Measurements from ENCODE around the gene KCNK1.

KCNK1 gene

DNA sequence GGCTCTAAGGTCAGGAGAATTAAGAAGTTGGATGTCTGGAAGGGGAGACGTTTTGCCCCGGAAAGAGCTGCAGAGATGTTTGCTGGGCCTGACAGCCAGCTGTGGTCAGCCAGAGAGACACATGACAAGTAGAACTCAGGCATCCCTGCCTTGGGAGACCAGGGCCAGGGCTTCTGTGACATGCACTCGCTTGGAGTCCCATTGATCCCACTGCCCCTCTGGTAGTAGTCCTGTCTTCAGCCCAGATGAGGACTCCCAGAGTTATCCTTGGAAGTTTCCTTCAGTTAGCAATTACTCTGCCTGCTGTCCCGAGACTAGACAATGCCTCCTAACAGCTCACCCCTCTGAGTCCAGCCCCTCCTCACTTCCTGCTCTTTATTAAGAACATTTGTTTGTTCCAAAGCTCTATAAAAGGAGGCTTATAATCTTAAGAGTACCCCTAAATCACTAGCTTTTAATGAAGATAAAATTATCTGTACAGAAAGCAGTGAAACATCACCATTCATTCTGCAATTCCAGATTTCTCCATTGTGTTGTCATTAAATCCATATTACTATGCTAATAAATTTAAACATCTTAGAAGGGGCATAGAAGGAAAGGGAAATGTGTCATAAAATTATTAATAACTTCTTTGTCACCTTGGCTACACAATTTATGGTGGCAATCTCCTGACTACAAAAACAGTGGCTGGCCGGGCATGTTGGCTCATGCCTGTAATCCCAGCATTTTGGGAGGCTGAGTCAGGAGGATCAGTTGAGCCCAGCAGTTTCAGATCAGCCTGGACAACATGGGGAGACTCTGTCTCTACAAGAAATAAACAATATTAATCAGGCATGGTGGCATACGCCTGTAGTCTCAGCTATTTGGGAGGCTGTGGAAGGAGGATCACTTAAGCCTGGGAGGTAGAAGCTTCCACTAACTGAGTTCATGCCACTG is 94.2 kb downstream of the KCNK1 start:
- DNase-seq: no peak

DNA sequence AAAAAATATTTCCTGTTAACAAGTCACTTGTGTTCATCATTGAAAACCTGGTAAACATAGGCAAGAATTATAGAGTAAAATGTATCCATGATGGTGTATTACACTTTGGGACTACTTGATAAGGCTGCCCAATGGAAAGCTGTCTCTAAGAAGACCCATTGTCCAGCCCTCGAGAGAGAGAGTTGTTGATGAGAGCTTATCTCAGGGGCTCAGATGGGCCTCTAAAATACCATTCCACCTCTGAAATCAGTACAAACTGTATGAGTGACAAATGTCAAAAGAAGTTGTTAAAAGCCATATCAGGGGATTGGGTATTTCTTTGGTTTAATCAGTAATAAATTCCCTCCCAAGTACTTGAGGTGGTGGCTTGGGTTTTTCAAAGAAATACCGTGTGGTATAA is 96.1 kb downstream of the KCNK1 start:
- DNase-seq: no peak

DNA sequence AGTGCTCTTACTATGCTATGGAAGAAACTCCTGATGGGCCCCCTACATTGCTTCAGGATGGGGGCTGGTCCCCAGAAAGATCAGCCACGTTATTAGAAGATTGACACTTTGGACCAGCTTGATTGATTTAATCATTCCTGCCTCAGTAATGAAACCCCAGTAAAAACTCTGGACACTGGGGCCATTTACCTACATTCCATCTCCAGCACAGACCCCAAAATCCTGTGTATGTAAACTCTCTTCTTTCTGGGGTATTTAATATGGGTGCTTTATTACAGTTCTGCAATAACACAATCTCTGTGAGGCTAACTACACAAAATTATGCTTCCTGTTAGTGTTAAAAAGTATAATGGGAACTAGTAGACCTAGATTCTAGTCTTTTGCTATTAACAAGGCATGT is 96.6 kb downstream of the KCNK1 start:
- no peak for DNase-seq

DNA sequence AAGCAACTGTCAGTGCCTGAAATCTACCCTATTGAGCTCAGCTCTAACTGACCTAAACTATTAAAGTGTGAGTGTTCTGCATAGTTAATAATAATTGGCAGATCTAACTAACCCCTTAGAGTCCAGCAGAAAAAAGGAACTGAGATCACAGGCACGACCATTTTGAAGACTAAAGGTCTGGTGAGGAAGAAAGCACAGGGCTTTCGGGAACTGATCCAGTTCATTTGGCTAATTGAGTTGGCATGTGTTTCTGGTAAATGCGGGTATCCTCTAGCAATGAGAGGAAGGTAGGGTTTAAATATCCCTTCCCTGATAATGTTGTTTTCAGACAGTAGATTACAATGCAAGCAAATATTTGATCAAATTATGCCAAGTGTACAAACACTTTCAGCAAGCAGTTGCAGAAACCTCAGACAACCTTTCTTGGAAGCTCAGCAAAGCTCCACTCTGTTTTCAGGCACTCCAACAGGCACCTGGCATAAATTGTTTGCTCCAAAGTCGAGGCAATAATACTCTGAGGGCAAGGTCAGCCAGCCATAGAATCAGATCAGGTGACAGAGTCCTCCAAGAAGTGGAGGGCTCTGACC is 100.8 kb downstream of the KCNK1 start:
- DNase-seq: no peak

DNA sequence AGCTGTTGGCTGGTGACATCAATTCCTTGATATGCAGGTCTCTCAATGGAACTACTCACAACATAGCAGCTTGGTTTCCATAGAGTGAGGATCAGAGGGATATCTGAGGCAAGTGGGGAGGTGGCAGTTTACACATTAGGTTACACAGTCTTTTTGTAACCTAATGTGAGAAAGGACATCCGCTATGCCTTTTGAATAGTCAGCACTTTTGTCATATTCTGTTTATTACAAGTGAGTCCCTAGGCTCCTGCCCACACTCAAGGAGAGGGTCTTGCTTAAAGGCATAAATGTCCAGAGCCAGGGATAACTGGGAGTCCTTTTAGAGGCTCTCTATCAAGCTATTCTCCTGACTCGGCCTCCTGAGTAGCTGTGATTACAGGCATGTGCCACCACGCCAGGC is 104.2 kb downstream of the KCNK1 start:
- no peak for DNase-seq

DNA sequence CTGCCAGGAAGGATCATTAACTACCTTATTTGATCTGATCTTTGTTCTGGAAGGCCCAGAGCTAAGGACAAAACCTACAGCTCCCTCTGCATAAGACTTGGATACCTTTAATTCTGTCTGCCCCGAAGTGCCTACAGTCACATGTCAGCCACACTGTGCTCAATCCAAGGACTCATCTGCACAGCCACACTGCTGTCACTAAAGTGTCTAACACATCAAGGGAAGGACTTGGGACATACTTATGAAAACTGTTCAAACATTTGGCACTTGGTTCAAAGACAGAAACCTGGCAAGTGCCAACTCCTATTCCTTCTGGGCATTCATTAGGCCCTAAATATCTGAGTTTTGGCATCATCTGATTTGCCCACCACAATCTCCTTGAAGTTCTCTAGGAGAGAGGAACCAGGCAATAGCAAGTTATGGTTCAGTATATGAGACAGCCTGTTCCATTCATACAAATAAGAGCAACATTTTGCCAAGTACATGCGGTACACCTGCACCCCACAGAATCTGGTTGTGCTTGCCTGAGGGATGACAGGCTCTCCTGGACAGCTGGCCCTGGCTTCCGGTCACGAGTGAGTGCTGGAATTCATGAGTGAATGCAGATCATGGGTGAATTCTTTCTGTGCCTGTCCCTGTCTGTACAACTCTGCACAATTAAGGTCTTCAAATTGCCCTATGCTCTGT is 105.9 kb downstream of the KCNK1 start:
- no peak for DNase-seq

DNA sequence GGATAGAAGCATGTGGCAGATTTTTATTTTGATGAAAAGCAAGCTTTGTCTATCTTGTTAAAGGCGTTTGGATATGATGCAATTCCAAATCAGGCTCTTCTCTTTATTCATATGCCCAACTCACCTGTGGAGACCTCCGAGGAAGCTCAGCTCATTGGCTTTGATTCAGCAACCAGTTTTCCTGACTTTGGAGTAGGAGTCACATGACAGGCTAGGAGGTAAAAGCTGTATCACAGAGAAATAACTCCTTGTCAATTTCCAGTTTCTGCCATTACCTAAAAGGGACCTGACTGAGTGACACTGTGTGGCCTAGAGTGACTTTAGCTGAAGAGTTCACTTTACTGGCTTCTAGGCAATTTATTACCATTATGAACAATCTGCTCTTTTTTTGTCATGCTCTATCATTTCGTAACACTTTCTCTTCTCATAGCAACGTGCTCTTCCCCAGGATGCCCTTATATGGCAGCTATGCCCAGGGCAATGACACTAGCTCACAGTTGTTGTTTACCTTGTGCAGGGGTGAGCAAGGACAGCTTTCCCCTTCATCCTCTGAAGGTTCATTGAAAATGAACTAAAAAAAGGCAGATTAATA is 107.2 kb downstream of the KCNK1 start:
- no peak for DNase-seq

Measured in CD4-positive, alpha-beta T cell treated with Interleukin-21 for 1 hour (primary cell).